D721Med (cell line): Measurements from ENCODE around the gene NF2.

Experiments
- DNase-seq: peaks from one replicate; pipeline ENCODE4 v3.0.0; 2011; ENCODE audit warnings: low spot score; ENCODE audit not compliant: insufficient read length
- FAIRE-seq: peaks from 2 replicates; lab custom pipeline; 2011; peaks lifted over from hg19 to GRCh38; lab: Jason Lieb, UNC
- TF ChIP-seq, protein P1 (sequence below): IDR thresholded peaks from 2 replicates; pipeline ENCODE4 v1.5.1; 2012; ENCODE audit warnings: mild to moderate bottlenecking, control low read depth; ENCODE audit not compliant: insufficient read depth; ENCODE audit errors: missing control alignments

Gene NF2

GRCh38 chr22:29729161-29729560, 125.7 kb downstream of the NF2 start:
- FAIRE-seq, result no peak
- TF ChIP-seq, protein P1, sequence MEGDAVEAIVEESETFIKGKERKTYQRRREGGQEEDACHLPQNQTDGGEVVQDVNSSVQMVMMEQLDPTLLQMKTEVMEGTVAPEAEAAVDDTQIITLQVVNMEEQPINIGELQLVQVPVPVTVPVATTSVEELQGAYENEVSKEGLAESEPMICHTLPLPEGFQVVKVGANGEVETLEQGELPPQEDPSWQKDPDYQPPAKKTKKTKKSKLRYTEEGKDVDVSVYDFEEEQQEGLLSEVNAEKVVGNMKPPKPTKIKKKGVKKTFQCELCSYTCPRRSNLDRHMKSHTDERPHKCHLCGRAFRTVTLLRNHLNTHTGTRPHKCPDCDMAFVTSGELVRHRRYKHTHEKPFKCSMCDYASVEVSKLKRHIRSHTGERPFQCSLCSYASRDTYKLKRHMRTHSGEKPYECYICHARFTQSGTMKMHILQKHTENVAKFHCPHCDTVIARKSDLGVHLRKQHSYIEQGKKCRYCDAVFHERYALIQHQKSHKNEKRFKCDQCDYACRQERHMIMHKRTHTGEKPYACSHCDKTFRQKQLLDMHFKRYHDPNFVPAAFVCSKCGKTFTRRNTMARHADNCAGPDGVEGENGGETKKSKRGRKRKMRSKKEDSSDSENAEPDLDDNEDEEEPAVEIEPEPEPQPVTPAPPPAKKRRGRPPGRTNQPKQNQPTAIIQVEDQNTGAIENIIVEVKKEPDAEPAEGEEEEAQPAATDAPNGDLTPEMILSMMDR, result no peak
- no peak for DNase-seq

- TF ChIP-seq, protein P1, result no peak
- no peak for FAIRE-seq
- DNase-seq, result no peak
Measured at GRCh38 chr22:29731058-29731850, 127.8 kb downstream of the NF2 start.

GRCh38 chr22:29732883-29733282, 129.4 kb downstream of the NF2 start:
- DNase-seq (no peak), FAIRE-seq (no peak)
- TF ChIP-seq, protein P1, result no peak

DNA sequence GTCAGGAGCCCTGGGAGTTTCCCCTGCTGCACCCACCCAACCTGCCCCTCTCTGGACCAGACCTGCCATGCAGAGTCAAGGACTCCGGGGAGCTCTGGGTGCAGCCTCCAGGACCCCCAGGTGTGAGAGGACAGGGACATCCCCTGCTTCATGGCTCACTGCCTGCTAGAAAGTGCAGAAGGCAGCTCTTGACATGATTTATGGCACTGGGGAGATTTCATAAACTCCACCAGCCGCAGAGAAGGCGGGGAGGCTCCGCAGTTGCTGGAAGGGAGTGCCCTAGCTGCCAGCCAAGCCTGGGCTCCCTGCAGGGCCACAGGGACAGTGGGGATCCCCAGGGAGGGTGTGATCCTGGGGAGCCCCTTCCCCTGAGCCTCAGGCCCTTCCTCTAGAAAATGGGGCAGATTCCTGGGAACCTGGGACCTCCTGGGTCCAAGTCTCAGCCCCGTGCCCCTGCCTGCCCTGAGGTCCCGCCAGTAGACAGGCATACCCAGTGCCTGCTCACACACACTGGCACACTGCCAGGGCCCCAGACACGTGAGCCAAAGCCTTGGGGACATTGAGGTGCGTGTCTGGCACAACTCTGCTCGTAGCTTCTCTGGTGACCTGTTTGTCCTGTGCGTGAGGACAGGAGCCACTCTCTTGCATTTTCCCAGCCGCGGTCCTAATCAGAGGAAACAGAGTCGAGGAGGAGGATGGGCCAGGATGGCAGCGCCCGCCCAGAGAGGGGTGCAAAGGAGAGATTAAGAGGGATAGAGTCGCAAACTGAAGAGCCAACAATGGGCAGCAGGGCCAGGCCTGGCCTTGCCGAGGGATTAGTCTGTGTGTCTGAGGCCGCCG, 130.1 kb downstream of the NF2 start:
- TF ChIP-seq, protein P1, result no peak
- FAIRE-seq (no peak), DNase-seq (no peak)

- no peak for FAIRE-seq
- no peak for DNase-seq
- TF ChIP-seq, protein P1, result no peak
Measured at GRCh38 chr22:29734406-29734805, 131.0 kb downstream of the NF2 start.

DNA sequence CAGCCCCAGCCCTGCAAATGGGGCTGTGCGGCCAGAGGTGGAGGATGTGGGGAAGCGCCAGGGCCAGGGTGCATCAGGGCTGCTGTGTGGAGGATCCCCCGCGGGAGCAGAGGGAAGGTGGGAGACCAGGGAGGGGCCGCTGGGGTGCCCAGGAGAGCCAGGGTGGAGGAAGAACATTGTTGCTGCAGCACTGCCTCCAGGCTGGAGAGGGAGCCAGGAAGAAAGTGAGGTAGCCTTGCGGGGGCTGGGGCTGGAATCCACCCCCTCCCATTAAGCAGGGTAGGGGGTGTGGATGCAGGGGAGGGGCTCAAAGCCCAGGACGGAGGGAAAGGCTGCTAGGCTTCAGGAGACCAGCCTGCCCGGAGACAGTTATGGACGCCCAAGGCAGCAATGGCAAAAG, 131.4 kb downstream of the NF2 start:
- DNase-seq, result no peak
- TF ChIP-seq, protein P1, result no peak
- FAIRE-seq, result no peak

GRCh38 chr22:29735416-29735815, 132.0 kb downstream of the NF2 start:
- no peak for DNase-seq
- TF ChIP-seq, protein P1, result no peak
- FAIRE-seq, result no peak
